Esophagus (tissue), 2 donors: ENCODE measurements around the gene IFT122. TPM values are rescaled to one million over a fixed set of nuclear protein-coding genes. Genes with fewer than 3 reads are reported as not detected.
"Not testable (repeated sequence)": the region's sequence is repeated elsewhere in the genome, so short reads cannot be mapped to it uniquely, and the experiment has no call there.

Source experiments
- H3K27ac ChIP-seq, 2 donors: one replicate each; pipeline ENCODE4 v1.5.1; 2013; ENCODE audit warnings: low read depth in 2 of 2, mild to moderate bottlenecking in 2 of 2, inconsistent platforms in 1 of 2, low read length in 1 of 2, moderate library complexity in 1 of 2
- H3K27me3 ChIP-seq, 2 donors: one replicate each; pipeline ENCODE4 v1.6.1; 2013; ENCODE audit warnings: low read length in 2 of 2, control low read depth in 1 of 2, mild to moderate bottlenecking in 1 of 2; ENCODE audit not compliant: insufficient read depth in 2 of 2, control insufficient read depth in 1 of 2
- H3K36me3 ChIP-seq, 2 donors: one replicate each; pipeline ENCODE4 v1.6.1; 2013; ENCODE audit warnings: low read length in 1 of 2; ENCODE audit not compliant: control insufficient read depth in 2 of 2, insufficient read depth in 2 of 2
- H3K4me1 ChIP-seq, 2 donors: one replicate each; pipeline ENCODE4 v1.6.1; 2013; ENCODE audit warnings: low read length in 1 of 2; ENCODE audit not compliant: control insufficient read depth in 2 of 2, insufficient read depth in 2 of 2
- H3K4me3 ChIP-seq, 2 donors: one replicate each; pipeline ENCODE4 v1.5.1; 2013; ENCODE audit warnings: low read length in 2 of 2, mild to moderate bottlenecking in 2 of 2, low read depth in 1 of 2, moderate library complexity in 1 of 2
- H3K9me3 ChIP-seq, 2 donors: one replicate each; pipeline ENCODE4 v1.6.1; 2013; ENCODE audit warnings: mild to moderate bottlenecking in 2 of 2, low read depth in 1 of 2, low read length in 1 of 2, moderate library complexity in 1 of 2; ENCODE audit not compliant: control insufficient read depth in 2 of 2, insufficient read depth in 1 of 2
- WGBS, 2 donors: extraction: QIAGEN DNeasy Blood & Tissue Kit; methylation state at CpG; one replicate each; pipeline ENCODE4 v1.1.7; 2013; 5-methylcytosine and 5-hydroxymethylcytosine counted together
- polyA plus RNA-seq, 2 donors: library from polyadenylated mRNA; stranded (reverse); fragments of 200-250 nt; gene quantifications; one replicate each; pipeline ENCODE4 v1.2.3, GENCODE V29; 2013
- donor health status: healthy with polysubstance abuse.
- donor health status: Bipolar disorder and iron deficiency.

IFT122 gene
- polyA plus RNA-seq, 2 donors = 5.5 to 6.2 TPM

DNA sequence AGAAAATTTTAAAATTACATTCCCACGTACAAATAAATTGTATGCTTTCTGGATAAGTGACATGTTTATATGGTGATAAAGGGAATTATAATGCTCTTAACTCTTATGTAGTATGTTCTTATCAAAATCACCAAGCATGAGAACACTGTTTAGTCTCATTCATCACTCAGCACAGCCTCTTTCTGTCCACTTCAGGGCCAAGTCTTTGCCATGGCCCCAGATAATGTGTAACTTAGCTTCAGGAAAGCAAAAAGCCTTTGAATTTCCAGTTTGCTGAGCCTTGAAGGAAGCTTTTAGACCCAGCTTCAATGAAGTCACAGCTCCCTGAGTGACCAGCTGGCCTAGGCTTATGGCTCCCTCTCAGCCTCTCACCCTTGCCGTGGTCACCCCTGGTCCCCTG is 57.9 kb downstream of the IFT122 start:
- H3K27me3 ChIP-seq, H3K4me3 ChIP-seq, H3K9me3 ChIP-seq, H3K27ac ChIP-seq, H3K4me1 ChIP-seq: not testable (repeated sequence)
- WGBS, 2 donors = 80 to 89% methylated on average over 2 of the region's 2 CpGs
- H3K36me3 ChIP-seq = peaks cover 8 to 10% of the 10 kb centered on the region in 2 donors

DNA sequence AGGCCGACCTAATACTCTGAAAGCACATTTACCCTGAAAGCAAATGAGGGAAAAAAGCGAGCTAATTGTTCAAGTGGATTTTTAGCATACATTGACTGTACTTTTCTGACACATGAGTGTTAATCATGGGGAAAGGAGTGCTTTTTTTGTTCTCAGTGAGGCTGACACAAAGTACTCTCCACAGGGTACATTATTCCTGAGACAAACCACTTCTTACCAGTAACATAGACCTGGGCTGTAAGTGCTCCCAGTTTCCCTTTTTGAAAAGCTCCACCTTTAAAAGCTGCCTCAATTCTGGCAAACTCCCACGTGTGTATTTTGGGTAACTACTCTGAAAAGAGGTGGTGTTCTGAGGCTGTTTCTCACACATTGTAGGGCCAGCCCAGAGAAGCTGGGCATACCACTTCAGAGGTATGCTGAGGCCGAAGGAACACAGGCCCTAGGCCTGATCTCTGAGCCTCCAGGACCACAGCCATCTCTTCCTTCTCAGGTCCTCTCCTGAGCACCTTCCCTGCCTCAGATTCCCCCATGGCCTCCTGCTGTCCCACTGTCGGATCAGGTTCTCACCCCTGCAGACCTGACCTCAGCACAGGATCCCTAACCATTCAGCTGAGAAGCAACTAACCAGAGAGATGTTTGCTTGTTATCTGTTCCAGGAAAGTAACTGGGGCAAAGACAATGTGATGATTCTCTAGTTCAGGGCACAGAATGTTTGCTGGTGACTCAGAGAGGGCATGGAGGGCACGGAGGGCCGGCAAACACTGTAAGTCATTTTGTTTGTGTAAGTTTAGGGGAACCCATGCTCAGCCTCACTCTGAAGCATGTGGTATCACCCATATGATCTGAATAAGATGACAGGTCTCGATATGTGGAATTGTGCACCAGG is 58.8 kb downstream of the IFT122 start:
- not testable (repeated sequence) for H3K9me3 ChIP-seq, H3K4me1 ChIP-seq, H3K27me3 ChIP-seq, H3K4me3 ChIP-seq, H3K27ac ChIP-seq
- peaks cover 10 to 18% of the 10 kb centered on the region in 2 donors for H3K36me3 ChIP-seq
- whole genome bisulfite sequencing, 2 donors = 73 to 80% methylated on average over 8 of the region's 8 CpGs

DNA sequence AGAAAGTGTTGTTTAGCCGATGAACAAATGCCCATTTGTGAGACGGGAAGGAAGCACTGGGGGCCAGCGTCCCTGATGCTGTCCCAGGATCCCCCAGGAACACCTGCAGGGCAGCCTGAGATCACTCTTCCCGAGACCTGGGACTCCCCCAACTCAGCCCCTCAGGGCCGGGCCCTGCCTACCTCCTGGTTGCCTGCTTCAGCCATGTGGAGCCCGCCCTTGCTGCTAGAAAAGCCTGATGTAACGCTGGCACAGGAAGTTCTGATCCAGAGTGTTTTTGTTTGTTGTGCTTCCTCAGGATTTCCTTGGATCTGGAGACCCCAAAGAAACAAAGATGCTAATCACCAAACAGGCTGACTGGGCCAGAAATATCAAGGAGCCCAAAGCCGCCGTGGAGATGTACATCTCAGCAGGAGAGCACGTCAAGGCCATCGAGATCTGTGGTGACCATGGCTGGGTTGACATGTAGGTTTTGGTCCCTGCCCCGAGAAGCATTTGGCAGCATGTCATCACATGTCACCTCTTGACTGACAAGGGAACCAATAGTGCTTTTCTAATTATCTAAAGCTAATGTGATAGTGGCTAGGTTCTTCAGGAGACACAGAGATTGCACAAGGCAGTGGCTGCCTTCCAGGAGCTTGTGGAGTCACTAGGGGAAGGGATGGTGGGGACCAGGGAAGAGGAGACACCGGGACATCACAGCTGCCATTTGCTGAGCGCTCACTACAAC is 59.7 kb downstream of the IFT122 start:
- not testable (repeated sequence) for H3K4me3 ChIP-seq, H3K27ac ChIP-seq, H3K9me3 ChIP-seq, H3K27me3 ChIP-seq, H3K4me1 ChIP-seq
- H3K36me3 ChIP-seq = peaks cover 16 to 21% of the 10 kb centered on the region in 2 donors
- 89 to 90% methylated on average over 12 to 14 of the region's 14 CpGs for WGBS, 2 donors

DNA sequence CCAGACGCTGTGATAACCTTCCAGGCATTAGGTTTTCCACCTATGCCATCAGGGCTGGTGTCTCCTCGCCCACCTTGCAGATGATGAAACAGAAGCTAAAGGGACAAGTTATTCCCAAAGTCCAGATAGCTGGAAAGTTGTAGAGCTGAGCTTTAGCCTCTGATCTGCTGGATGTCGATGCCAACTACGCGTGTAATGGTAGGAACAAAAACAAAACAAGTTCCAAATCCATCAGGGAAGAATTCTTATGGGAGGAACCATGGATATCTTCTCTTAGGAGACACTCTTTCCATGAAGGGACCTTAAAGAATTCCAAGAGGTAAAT is 60.3 kb downstream of the IFT122 start:
- no peaks in the 10 kb centered on the region for H3K27me3 ChIP-seq
- peaks cover 16 to 21% of the 10 kb centered on the region in 2 donors for H3K36me3 ChIP-seq
- peaks cover 0 to 3% of the 10 kb centered on the region in 2 donors for H3K4me1 ChIP-seq
- H3K4me3 ChIP-seq = no peak overlapping the region
- WGBS, 2 donors = 93 to 94% methylated on average over 5 of the region's 5 CpGs
- H3K9me3 ChIP-seq = no peaks in the 10 kb centered on the region
- peak overlapping the region in 1 of 2 donors; percentile 2 for H3K27ac ChIP-seq

DNA sequence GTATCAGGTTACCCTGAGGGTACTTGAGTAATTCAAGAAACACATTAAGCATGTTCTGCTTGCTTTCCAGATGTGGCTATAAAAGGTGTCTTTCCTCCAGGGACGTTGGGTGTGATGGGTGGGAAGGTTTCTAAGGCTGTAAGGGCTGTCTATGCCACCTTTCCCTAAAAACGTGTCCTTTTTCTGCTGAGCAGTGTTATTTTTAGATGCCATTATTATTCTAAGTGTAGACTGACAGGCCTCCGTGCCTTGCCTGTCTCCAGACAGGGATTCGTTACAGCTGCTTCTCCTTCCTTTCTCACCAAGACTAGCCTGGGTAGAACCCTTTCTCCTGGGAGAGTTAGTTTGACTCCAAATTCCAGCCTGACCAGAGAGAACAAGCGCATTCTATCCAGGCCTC is 61.6 kb downstream of the IFT122 start:
- Histone ChIP-seq H3K9me3 (no peaks in the 10 kb centered on the region), H3K4me1 (peaks cover 0 to 3% of the 10 kb centered on the region in 2 donors), H3K4me3 (no peak overlapping the region), H3K27ac (no peak overlapping the region), H3K27me3 (no peaks in the 10 kb centered on the region), H3K36me3 (peaks cover 15 to 21% of the 10 kb centered on the region in 2 donors)
- WGBS, 2 donors = 77 to 87% methylated on average over 5 of the region's 5 CpGs

DNA sequence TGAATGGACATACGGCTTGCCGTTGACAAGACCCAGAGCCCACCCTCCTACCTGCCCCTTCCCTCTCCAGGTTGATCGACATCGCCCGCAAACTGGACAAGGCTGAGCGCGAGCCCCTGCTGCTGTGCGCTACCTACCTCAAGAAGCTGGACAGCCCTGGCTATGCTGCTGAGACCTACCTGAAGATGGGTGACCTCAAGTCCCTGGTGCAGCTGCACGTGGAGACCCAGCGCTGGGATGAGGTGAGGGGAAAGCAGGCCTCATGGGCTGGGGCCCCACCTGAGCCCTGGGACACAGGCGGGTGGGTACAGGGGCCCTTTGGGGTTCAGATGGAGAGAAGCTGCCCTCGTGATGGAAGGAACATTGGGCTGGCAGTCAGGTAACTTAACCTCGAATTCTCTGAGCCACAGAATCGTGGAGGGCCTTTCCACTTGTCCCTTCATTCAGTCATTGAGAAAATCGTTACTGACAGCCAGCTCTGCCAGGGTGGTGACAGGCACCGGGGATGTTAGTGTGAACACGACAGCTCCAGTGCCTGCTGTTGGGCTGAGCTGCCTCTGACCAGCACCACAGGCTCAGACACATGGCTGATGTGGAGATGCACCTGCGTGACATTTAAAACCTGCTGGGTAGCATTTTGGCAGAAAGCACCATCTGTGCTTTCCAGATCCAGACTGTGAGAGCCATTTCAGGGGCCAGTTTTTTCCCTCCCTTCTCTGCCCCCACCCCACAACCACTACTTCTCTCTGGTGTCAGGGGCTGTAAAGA is 62.8 kb downstream of the IFT122 start:
- Histone ChIP-seq H3K27me3 (no peaks in the 10 kb centered on the region), H3K27ac (no peak overlapping the region), H3K36me3 (peaks cover 15 to 21% of the 10 kb centered on the region in 2 donors), H3K4me3 (no peak overlapping the region), H3K9me3 (no peaks in the 10 kb centered on the region), H3K4me1 (peaks cover 0 to 3% of the 10 kb centered on the region in 2 donors)
- WGBS, 2 donors = 93 to 94% methylated on average over 18 of the region's 18 CpGs

DNA sequence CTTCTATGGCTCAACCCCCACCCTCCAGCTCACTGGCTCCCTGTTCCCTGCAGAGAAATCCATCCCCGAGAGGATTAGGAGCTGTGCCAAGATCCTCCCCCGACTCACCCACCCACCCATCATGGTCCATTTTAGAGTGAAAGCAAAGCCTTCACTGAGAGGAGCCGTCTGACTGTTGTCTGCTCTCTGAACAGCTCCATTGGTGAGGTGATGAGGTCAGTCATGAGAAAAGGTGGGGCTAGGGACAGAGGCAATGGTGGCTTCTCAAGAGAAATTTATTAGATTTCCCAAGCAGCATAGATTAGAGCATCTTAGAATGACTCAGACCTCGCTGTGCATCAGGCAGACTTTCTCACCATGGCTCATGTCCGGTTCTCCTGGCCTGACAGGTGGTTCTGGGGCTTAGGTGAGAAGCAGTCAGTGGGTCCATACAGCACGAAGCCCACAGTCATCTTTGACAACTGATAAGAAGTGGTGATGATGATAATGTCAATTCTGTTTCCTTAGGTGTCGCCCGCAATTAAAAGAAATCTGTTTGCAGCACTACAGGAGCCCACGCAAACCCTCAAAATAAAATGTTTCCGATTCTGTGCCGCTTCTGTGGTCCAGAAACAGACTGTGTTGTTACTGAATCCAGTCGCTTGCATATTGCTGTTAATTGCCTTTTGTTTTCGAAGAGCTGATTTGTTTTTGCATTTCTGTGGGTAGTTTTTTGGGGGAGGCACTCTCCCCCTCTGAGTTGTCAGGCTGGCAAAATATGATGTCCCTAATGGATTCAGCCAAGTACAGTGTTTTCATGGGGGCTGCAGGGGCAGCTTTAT is 63.7 kb downstream of the IFT122 start:
- no peak overlapping the region for H3K27ac ChIP-seq
- H3K27me3 ChIP-seq = no peaks in the 10 kb centered on the region
- 88 to 89% methylated on average over 13 of the region's 13 CpGs for WGBS, 2 donors
- no peaks in the 10 kb centered on the region for H3K9me3 ChIP-seq
- peaks cover 0 to 3% of the 10 kb centered on the region in 2 donors for H3K4me1 ChIP-seq
- no peak overlapping the region for H3K4me3 ChIP-seq
- H3K36me3 ChIP-seq = peaks cover 15 to 21% of the 10 kb centered on the region in 2 donors

DNA sequence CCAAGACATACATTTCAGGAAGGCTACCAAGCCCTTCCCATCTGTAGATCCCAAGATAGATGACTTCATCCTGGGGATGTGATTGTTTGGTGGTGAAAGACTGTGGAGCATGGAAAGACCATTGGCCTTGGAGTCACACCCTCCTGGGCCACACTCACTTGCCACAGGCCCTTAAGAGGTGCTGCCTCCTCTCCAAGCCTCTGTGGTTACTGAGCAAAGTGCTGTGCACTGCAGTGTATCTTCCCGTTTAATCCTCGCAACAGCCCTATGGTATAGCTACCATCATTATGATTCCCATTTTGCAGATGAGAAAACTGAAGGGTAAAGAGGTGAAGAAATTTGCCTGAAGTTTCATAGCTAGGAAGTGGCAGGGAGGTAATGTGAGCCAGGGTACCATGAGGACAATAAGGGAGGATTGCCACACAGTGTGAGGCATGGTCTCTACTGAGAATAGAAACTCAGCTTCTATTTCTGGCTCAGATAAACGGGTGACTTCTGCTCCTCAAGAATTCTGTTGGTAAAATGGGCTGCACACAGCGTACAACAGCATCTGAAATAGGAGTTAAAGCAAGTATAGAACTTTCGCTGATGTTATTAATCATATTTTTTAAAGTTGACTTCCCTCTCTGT is 64.6 kb downstream of the IFT122 start:
- no peak overlapping the region for H3K4me3 ChIP-seq
- WGBS, 2 donors = 79 to 82% methylated on average over 5 of the region's 5 CpGs
- peaks cover 0 to 3% of the 10 kb centered on the region in 2 donors for H3K4me1 ChIP-seq
- no peak overlapping the region for H3K27ac ChIP-seq
- H3K36me3 ChIP-seq = peaks cover 15 to 21% of the 10 kb centered on the region in 2 donors
- H3K27me3 ChIP-seq = no peaks in the 10 kb centered on the region
- no peaks in the 10 kb centered on the region for H3K9me3 ChIP-seq
